SK-N-SH (cell line): Measurements from ENCODE around the gene TRIM22. TPM values are rescaled to one million over a fixed set of nuclear protein-coding genes. Genes with fewer than 3 reads are reported as not detected.

Experiments used
- CTCF ChIA-PET: fragments of 300-600, 350-600 bp; formaldehyde crosslinking; extraction: SDS; loops from one replicate; lab custom pipeline; 2021; lab: Yijun Ruan, JAX
- POLR2A ChIA-PET: fragments of 350-600 bp; sonication (Branson Sonifier 250); formaldehyde crosslinking; extraction: SDS; loops from one replicate; lab custom pipeline; 2020; ENCODE audit warnings: antibody characterized with exemption, inconsistent platforms; lab: Yijun Ruan, JAX
- DNase-seq: peaks from one replicate; pipeline ENCODE4 v3.0.0; 2012
- H2AFZ ChIP-seq: fragments of 200-600 bp; sonication (generic); 2 replicates; pipeline ENCODE4 v1.8.1; 2016; ENCODE audit warnings: antibody characterized with exemption, mild to moderate bottlenecking, low read depth
- H3F3A ChIP-seq: fragments of 200-600 bp; sonication (generic); replicated peaks from 2 replicates; pipeline ENCODE3; 2016; ENCODE audit warnings: antibody characterized with exemption, mild to moderate bottlenecking; ENCODE audit not compliant: insufficient read depth
- H3K27ac ChIP-seq, 2 experiments: fragments of 200-500 bp in 1 of 2; fragments of 200-600 bp in 1 of 2; sonication (Bioruptor generic) in 1 of 2; sonication (generic), shearing (Covaris generic) in 1 of 2; 2 replicates each; pipeline versions ENCODE4 v1.5.1 to v1.6.1; 2014 to 2016; ENCODE audit warnings: low read depth in 2 of 2, inconsistent platforms in 1 of 2, low read length in 1 of 2, mild to moderate bottlenecking in 1 of 2, mixed read lengths in 1 of 2
- H3K27me3 ChIP-seq: fragments of 200-600 bp; sonication (generic), shearing (Covaris generic); 2 replicates; pipeline ENCODE4 v1.6.1; 2016; ENCODE audit warnings: mixed run types; ENCODE audit not compliant: insufficient read depth
- H3K36me3 ChIP-seq, 2 experiments: fragments of 200-500 bp in 1 of 2; fragments of 200-600 bp in 1 of 2; sonication (Bioruptor generic) in 1 of 2; sonication (generic) in 1 of 2; replicated peaks in 1 of 2; 2 replicates each; pipeline versions ENCODE3 to v1.5.1; 2014 to 2016; ENCODE audit warnings: low read length in 1 of 2, mild to moderate bottlenecking in 1 of 2; ENCODE audit not compliant: insufficient read depth in 2 of 2, control insufficient read depth in 1 of 2
- H3K4me1 ChIP-seq, 2 experiments: fragments of 200-500 bp in 1 of 2; fragments of 200-600 bp in 1 of 2; sonication (Bioruptor generic) in 1 of 2; sonication (generic), shearing (Covaris generic) in 1 of 2; 2 replicates each; pipeline versions ENCODE4 v1.5.1 to v1.6.1; 2014 to 2016; ENCODE audit warnings: low read depth in 1 of 2, low read length in 1 of 2, mixed run types in 1 of 2; ENCODE audit not compliant: insufficient read depth in 2 of 2, control insufficient read depth in 1 of 2
- H3K4me2 ChIP-seq: fragments of 200-600 bp; sonication (generic), shearing (Covaris generic); 2 replicates; pipeline ENCODE4 v1.6.1; 2017; ENCODE audit warnings: mixed run types
- H3K4me3 ChIP-seq, 2 experiments: fragments of 200-500 bp in 1 of 2; fragments of 200-600 bp in 1 of 2; sonication (Bioruptor generic) in 1 of 2; sonication (generic), shearing (Covaris generic) in 1 of 2; 2 replicates each; pipeline versions ENCODE4 v1.5.1 to v1.8.1; 2014 to 2016; ENCODE audit warnings: low read depth in 2 of 2, inconsistent platforms in 1 of 2, low read length in 1 of 2, mild to moderate bottlenecking in 1 of 2, mixed read lengths in 1 of 2, moderate library complexity in 1 of 2
- H3K79me2 ChIP-seq: fragments of 200-600 bp; sonication (generic); 2 replicates; pipeline ENCODE4 v1.8.1; 2017; ENCODE audit warnings: mild to moderate bottlenecking; ENCODE audit not compliant: insufficient read depth
- H3K9ac ChIP-seq: fragments of 200-600 bp; sonication (generic); 2 replicates; pipeline ENCODE4 v1.6.1; 2017; ENCODE audit warnings: mixed run types
- H3K9me2 ChIP-seq: fragments of 200-600 bp; sonication (generic); 2 replicates; pipeline ENCODE4 v1.6.1; 2017; ENCODE audit warnings: mixed run types
- H3K9me3 ChIP-seq: fragments of 200-600 bp; sonication (generic); 2 replicates; pipeline ENCODE4 v1.6.1; 2017; ENCODE audit warnings: mixed run types, mild to moderate bottlenecking, moderate library complexity
- H4K20me1 ChIP-seq: fragments of 200-600 bp; sonication (generic); 2 replicates; pipeline ENCODE4 v1.6.1; 2017; ENCODE audit warnings: mild to moderate bottlenecking, mixed run types; ENCODE audit not compliant: insufficient read depth
- CTCF ChIP-seq: fragments of 200-600 bp; sonication (generic); IDR thresholded peaks from 2 replicates; pipeline ENCODE4 v1.6.1; 2017; ENCODE audit warnings: antibody characterized with exemption, mild to moderate bottlenecking, moderate library complexity
- EP300 ChIP-seq, 2 experiments: IDR thresholded peaks; 2 replicates each; pipeline versions ENCODE4 v1.4.0 to v1.6.1; 2012; ENCODE audit warnings: borderline replicate concordance in 1 of 2, low read depth in 1 of 2, low read length in 1 of 2
- FOXJ3 ChIP-seq: sonication (generic); formaldehyde crosslinking; IDR thresholded peaks from 2 replicates; pipeline ENCODE4 v1.5.1; 2020; ENCODE audit warnings: mild to moderate bottlenecking, missing genetic modification reagents
- FOXM1 ChIP-seq: IDR thresholded peaks from 2 replicates; pipeline ENCODE4 v1.4.0; 2012; ENCODE audit warnings: low read depth, mild to moderate bottlenecking
- GABPA ChIP-seq: IDR thresholded peaks from 2 replicates; pipeline ENCODE4 v1.4.0; 2012; ENCODE audit warnings: low read depth, mild to moderate bottlenecking
- GATA2 ChIP-seq: sonication (generic); formaldehyde crosslinking; IDR thresholded peaks from 2 replicates; pipeline ENCODE4 v1.5.0; 2020; ENCODE audit warnings: mild to moderate bottlenecking, missing genetic modification reagents
- MAX ChIP-seq: IDR thresholded peaks from 2 replicates; pipeline ENCODE4 v1.4.0; 2012; ENCODE audit warnings: low read depth
- MEF2A ChIP-seq: IDR thresholded peaks from 2 replicates; pipeline ENCODE4 v1.4.0; 2012; ENCODE audit warnings: low read depth, borderline replicate concordance
- PBX3 ChIP-seq: IDR thresholded peaks from 2 replicates; pipeline ENCODE4; 2012
- RAD21 ChIP-seq: IDR thresholded peaks from 2 replicates; pipeline ENCODE4 v1.6.1; 2012; ENCODE audit warnings: mild to moderate bottlenecking, low read length
- RCOR1 ChIP-seq: fragments of 150-350 bp; IDR thresholded peaks from 2 replicates; pipeline ENCODE4 v1.6.1; 2017; ENCODE audit warnings: antibody characterized with exemption, low read length
- SIN3A ChIP-seq: IDR thresholded peaks from 2 replicates; pipeline ENCODE4 v1.6.1; 2012; ENCODE audit warnings: low read depth, mild to moderate bottlenecking, low read length, moderate library complexity, borderline replicate concordance
- TAF1 ChIP-seq: IDR thresholded peaks from 2 replicates; pipeline ENCODE4 v1.6.1; 2012; ENCODE audit warnings: low read depth, mild to moderate bottlenecking, low read length, moderate library complexity, borderline replicate concordance
- TCF12 ChIP-seq: IDR thresholded peaks from 2 replicates; pipeline ENCODE4 v1.4.0; 2012
- TEAD4 ChIP-seq: IDR thresholded peaks from 2 replicates; pipeline ENCODE4 v1.4.0; 2012; ENCODE audit warnings: mild to moderate bottlenecking, borderline replicate concordance; ENCODE audit not compliant: insufficient read depth
- USF2 ChIP-seq: fragments of 150-350 bp; IDR thresholded peaks from 2 replicates; pipeline ENCODE4 v1.6.1; 2017; ENCODE audit warnings: antibody characterized with exemption, low read length, low read depth, borderline replicate concordance
- WGBS: methylation state at CpG from one replicate; pipeline ENCODE4 v1.1.6; 2017; ENCODE audit warnings: low lambda C conversion rate; 5-methylcytosine and 5-hydroxymethylcytosine counted together
- polyA plus RNA-seq, 3 experiments: library from polyadenylated mRNA; depleted of rRNA; stranded (reverse); fragments of >200 nt; gene quantifications; 2 replicates each; pipeline ENCODE4 v1.2.3, GENCODE V29; 2012

TRIM22 gene
- polyA plus RNA-seq, 1 of the 3 experiments (the other 2 are of a cell fraction): 47.1 TPM

DNA sequence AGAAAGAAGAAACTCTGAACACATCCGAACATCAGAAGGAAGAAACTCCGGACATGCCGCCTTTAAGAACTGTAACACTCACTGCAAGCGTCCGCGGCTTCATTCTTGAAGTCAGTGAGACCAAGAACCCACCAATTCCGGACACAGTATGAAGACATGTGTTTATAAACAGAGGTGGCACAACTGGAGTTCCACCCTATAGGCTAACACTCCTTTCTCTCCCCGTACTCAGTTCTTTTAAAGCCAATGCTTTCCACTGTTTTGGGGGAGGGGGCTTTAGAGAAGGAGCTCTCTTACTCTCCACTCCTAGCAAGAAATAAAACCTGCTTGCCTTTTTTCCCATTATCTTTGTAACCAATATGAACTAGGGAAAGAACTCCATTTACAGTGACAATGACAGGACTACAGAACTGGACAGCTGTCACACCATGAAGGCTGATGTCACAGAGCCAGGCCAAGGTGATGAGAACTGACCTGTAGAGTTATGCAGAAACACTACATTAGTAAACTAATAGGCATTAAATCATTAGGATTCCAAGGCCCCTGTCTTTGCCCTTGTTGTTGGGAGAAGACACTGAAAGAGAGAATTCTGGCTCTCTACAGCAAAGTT, 5.4 kb upstream of the TRIM22 start:
- no peaks in the 10 kb centered on the region for H3K9me2 ChIP-seq
- H3K79me2 ChIP-seq: peaks cover 32% of the 10 kb centered on the region
- ChIA-PET CTCF (no interaction called here), POLR2A (no interaction called here)
- H3K4me3 ChIP-seq: peak overlapping the region; percentile 52 to 74; a peak in 3 of 4 replicates
- TF ChIP-seq SIN3A (no peak), GATA2 (CRISPR knock-in tag) (no peak), MAX (no peak), TEAD4 (no peak), FOXJ3 (CRISPR knock-in tag) (no peak), GABPA (no peak), RCOR1 (no peak), TCF12 (no peak), PBX3 (no peak), EP300 (IDR thresholded peaks at IDR 0.05; ENCODE audit: borderline replicate concordance in 1 of 2, low read depth in 1 of 2, low read length in 1 of 2) (no peak), USF2 (no peak), MEF2A (no peak), TAF1 (no peak), CTCF (no peak), FOXM1 (no peak), RAD21 (no peak)
- peak overlapping the region; percentile 96 for H3K4me2 ChIP-seq
- 19% methylated on average over 8 of the region's 8 CpGs for WGBS
- H3K36me3 ChIP-seq: peaks cover 2 to 5% of the 10 kb centered on the region in 2 experiments
- no peaks in the 10 kb centered on the region for H3K27me3 ChIP-seq
- no peak for DNase-seq
- H4K20me1 ChIP-seq: no peaks in the 10 kb centered on the region
- H3K9ac ChIP-seq: peak overlapping the region; percentile 83
- peak overlapping the region; percentile 78 to 100; a peak in 3 of 4 replicates for H3K27ac ChIP-seq
- H3F3A ChIP-seq: peaks cover 13% of the 10 kb centered on the region
- H2AFZ ChIP-seq: peak overlapping the region; percentile 69
- H3K4me1 ChIP-seq: no peaks in the 10 kb centered on the region
- no peaks in the 10 kb centered on the region for H3K9me3 ChIP-seq
